Left hindlimb (tissue), 1 donor: ENCODE data around the gene ABAT.

Source experiments
- DNase-seq: peaks from one replicate; pipeline ENCODE4 v3.0.0-alpha.2; 2018

The ABAT gene

DNA sequence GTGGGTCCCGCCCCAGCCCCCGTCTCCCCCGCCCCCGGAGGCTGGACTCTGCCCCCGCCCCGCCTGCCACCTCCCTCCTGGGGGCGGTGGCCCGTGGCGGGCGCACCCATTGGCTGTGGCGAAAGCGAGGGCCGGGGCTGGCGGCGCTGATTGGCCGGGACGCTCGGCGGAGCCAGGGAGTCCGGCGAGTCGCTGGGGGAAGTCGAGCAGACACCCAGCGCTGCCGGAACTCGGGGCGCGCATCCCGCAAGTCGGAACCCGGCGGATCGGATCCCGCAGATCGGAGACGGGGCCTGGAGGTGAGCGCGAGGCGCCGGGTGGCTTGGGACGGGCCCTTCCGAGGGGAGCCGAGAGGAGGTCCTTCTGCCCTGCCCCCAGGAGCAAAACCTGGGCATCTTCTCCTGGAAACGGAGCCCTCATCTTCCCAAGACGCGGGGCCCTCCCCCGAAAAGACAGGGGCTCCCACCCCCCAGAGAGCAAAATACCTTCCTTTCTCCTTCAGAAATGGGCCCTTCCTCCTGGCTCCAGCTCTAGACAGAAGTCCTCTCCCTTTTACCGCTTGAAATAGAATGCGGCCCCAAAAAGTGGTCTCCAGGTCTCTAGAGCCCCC lies at the start of gene ABAT:
ABAT (plus strand) TSS at position 205 of the 610 bp plus-strand sequence. CDS start 61,123 bp downstream, outside the sequence.
- peak; percentile 90 for DNase-seq

DNA sequence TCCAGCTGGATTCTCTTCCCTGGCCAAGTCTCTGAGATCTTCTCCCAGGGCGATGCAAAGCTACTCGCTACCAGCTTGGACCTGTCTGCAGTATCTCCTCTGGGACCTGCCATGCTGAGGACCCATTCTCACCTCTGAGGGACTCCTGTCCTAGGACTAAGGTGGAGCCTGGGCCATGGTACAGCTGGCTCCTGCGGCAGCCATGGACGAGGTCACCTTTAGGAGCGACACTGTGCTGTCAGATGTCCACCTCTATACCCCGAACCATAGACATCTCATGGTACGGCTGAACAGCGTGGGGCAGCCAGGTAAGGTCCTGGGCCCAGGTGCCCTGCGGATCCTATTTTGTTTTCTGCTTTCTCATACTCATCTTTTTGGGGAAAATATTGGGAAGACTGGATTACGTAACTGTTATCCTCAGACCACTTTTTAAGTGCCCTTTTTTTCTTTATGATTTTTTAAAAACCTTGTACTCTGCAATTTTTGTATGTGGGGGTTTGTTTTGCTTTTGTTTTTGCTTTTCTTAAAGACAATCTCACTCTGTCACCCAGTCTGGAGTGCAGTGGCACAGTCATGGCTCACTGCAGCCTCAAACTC lies 48.8 kb upstream of the ABAT start:
- DNase-seq: no peak

DNA sequence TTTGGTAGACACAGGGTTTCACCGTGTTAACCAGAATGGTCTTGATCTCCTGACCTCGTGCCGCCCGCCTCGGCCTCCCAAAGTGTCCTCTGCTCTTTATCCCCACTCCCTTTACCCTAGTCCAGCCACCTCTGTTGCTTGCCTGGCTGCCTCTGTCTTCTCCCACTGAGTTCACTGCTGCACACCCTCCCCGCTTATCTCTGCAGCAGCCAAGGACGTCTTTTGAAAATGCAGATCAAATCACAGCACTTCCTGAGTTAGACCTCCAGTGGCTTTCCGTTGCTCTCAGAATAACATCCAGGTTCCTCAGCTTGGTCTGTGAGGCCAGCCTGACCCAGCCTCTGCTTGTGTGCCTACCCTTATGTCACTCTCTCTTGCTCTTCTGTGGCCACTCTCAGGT lies 47.5 kb upstream of the ABAT start:
- DNase-seq: no peak

DNA sequence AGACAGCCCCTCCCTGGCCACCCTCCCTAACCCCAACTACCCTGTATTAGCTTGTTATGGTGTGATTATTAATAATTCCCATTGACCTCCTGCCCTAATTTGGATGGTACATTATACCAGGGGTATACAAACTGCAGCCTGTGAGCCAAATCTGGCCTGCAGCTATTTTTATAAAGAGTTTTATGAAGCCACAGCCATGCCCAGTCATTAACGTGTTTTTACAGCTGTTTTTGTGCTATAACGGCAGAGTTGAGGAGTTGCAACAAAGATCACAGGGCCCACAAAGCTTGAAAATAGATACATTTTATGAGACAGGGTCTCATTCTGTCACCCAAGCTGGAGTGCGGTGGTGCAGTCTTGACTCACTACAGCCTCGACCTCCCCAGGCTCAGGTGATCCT lies 47.0 kb upstream of the ABAT start:
- no peak for DNase-seq

DNA sequence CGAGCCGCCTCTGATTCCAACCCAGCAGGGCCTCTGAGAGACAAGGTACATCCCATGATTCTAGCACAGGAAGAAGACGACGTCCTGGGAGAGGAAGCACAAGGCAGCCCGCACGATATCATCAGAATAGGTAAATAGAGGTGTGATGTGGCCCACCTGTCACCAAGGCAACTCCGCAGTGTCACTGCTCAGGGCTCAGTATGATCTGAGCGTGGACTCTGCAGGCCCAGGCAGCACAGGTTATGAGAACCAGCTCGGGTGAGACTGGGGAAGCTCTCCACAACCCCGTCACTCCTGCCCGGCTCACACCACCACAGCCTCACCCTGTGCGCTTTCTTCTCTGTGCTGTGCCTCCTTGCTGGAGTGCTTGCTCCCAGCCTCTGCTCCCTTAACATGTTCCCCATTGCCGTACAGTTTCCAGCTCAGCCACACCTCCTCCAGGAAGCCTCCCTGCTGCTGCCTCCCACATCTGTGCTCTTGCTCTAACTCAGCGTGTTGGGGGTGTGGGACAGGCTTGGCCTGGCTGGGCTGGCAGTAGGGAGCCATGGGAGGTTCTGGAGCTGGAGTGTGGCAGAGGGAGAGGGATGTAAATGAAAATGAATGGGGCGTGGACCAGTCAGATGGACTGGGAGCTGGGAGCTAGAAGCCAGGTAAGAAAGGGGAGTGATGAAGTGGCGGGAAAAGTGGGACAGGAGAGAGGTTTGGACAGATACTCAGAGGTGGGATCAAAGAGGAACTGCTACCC lies 45.3 kb upstream of the ABAT start:
- DNase-seq: no peak

DNA sequence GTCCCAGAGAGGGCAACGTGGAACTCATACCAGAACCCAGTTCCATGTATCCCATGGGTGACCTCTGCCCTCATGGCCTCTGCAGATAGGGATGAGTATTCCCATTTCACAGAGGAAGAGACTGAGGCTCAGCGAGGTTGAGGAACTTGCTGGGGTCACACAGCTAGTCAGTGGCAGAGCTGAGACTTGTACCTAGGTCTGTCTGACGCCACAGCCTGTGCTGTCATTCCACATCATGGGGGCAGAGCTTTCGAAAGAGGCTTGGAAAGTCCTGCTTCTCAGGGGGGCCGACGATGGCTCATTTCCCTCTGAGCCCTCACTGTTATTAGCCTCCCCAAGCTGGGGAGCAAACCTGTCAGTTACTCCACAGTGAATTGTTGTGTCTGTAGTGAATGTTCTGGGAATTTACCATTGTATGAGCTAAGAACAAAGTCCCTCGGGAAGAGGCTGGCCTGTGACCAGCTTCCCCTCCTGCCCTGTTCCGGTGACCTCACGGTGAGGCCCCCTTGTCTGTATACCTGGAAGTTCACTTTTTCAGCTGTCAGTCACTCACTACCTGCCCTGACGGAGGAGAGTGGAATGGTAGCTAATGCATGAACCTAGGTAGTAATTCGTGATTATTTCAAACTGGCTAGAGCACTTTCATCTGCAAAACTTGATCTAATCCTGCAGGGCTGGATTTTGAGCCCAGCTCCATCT lies 44.0 kb upstream of the ABAT start:
- no peak for DNase-seq

DNA sequence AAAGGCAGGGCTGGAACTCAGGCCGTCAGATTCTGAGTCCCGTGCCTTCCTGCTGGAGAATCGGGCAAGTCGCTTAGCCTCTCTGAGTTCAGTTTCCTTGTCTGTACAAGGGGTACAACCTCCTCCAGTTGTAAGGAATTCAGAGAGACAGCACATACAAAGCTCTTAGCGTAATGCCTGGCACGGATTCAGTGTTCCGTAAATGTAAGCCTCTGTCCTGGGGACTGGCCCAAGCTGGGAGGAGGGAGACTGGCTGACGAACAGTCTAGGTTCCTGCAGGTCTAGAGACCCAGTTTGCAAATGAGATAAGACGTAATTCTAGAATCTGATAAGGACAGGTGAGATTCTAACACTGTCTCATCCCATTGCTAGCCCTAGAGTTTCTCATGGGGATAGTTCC lies 43.0 kb upstream of the ABAT start:
- DNase-seq: no peak

DNA sequence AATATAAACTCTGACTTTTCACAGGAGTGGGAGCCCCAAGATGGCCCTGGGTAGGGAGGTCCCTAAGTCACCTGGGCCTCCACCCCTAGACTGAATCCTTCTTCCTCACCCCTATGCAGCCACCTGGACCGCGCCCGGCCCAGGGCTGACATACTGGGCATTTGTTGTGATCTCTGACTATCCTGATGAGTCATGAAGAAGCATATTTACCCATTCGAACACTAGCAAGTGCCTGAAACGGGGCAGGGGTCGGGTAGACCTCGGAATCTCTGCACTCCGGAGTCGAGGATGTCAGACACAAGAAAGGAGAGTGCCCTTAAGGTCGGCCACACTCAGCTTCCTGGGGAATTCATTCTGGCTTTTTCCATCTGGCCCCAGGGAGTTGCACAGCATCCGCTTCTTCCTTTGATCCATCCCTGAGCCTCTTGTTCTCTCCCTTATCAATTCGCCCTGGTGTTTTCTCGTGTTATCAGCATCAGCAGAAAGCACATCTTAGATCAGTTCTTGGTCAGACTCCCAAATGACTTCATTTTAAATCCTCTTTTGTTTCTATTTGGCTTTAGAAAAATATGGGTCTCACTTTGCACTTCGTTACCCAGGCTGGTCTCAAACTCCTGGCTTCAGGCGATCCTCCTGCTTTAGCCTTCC lies 42.5 kb upstream of the ABAT start:
- DNase-seq: no peak

DNA sequence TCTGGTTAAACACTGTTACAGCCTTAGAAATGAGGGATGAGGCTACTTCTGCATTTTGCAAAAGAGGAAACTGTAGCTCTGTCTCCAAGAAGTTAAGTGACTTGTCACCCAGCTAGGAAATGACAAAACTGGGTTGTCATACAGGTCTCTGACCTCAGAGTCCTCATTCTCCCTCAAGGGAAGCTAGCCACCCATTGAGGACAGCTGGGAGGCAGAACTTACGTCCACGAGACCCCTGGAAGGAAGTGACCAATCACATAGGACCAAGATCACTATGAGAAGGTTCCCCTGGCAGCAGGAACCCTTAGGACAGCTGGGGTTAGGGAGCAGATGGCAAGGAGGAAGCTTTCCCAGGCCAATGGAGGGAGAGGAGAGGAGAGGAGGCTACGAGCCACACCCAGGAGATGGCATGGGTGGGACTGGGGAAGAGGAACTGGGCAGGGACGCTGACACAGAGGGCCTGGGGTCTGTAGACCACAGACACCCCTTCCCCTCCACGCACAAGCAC lies 41.7 kb upstream of the ABAT start:
- no peak for DNase-seq

DNA sequence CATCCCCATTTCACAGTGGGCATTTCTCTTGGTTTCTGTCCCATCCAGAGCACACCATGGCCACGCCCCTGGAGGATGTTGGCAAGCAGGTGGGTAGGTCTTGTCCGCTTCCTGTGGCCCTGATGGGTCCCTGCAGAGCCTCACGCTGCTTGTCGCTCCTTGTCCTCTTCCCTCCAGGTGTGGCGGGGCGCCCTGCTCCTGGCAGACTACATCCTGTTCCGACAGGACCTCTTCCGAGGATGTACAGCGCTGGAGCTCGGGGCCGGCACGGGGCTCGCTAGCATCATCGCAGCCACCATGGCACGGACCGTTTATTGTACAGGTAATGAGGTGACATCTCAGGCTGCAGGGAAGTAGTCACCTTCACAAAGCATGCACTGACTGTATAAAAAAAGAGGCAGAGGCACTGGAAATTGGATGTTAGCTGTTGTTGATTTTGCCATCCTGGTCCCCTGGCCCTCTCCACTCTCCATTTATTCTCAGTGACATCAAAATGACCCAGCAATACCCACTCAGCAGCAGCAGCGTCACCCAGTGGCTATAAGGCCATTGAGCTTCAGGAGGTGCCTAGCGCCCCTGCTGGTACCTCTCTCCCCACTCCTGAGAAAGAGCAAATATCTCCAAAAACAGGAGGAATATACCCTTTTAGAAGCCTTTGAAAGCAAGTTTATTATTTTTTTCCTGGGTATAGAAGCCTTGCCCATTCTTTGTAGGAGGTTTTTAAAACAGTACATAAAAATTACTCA lies 39.3 kb upstream of the ABAT start:
- DNase-seq: no peak

DNA sequence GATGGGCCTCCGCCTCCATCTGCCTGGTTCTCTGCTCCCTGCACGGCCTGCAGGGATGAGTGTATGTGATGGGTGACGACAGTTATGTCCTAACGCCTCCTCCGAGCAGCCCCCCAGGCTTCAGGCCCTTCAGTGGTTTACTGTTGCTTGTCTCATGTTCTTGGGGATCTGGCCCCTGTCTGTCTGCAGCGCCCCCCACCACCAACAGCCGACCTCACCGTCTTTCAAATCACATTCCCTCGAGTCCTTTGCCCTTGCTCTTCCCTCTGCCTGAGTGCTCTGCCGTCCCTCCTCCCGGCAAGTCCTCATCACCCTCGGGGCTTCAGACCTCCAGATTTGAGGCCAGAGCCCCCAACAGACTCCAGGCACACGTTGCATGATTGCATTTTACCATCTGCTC lies 34.7 kb upstream of the ABAT start:
- DNase-seq: no peak

DNA sequence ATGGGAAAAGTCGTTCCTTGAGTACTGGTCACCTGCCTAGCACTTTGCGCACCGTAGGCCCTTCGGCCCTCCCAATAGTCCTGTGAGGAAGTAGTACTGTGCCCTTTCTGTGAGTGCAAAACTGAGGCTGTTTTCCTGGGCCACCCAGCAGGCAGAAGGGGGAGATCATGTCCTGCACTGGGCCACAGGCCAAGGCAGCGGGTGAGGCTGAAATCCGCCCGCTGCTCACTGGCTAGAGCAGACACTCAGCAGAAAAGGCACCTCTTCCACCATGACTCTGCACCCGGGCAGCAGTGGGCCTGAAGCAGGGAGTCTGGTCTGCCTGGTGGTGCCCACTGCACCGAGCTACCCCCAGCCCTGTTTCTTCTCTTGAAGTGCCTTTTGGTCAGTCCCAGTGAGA lies 32.7 kb upstream of the ABAT start:
- DNase-seq: no peak

DNA sequence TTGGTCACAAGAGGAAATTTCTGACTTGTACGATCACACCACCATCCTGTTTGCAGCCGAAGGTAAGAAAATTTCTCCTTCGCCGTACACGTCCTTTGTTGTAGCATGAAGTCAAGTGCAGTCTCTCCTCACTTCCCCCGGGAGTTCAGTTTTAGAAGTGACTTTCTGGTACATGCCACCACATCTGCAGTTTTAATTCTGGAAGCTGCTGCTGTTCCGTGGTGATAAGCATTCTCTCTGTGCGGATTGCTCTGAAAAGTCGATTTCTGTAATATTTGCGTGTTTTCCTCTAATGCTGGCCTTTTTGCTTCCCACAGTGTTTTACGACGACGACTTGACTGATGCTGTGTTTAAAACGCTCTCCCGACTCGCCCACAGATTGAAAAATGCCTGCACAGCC lies 32.3 kb upstream of the ABAT start:
- DNase-seq: no peak

DNA sequence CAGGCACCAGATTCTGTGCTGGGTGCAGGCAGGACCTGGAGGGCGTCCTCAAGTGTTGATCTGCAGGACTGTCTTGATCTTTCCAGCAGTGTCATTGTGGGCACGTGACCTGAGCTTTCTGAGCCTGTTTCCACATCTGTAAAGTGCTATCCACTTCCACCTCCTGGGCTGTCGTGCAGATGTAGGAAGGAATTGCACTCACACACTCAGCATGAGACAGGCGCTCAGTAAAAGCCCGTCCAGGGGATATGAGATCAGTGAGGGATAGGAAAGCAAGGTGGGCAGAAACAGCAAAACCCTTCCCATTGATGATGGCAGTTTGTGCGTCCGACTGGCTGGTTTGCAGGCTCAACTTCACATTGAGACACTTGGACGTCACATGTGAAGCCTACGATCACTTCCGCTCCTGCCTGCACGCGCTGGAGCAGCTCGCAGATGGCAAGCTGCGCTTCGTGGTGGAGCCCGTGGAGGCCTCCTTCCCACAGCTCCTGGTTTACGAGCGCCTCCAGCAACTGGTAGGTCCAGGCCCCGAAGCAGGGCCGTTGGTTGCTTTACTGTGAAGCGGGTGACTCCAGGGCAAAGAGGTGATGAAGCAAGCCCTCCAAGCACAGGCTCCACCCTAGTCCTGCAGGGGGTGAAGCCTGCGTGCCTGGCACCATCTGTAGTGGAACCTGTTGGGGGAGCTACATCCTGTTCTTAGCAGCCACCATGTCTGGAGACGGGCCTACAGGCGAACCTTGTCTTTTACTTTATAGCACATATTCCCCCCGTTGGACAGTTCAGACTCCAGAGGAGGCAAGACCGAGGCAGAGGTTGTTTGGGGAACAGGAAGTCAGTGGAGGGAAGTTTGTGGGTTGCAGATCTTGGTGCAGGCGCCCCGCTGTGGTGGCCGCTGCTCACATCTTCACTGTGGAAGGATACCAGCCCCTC lies 29.9 kb upstream of the ABAT start:
- DNase-seq: no peak

DNA sequence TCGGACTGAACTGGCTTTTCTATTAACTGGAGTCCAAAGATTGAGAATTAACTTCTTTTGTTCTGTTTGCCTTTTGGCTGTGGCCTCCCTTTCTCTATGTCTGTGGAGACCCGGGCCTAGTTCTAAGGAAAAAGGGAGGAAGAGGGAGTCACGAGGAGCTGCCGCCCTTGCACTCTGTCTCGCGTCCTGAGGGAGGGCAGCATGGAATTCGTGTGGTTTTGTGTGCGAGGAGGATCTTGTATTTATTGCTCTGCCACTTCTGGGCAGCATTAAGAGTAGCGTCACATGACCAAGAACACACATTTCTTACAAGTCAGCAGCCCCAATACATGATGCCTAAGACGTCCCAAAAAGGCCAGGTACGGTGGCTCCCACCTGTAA lies 29.3 kb upstream of the ABAT start:
- DNase-seq: no peak

DNA sequence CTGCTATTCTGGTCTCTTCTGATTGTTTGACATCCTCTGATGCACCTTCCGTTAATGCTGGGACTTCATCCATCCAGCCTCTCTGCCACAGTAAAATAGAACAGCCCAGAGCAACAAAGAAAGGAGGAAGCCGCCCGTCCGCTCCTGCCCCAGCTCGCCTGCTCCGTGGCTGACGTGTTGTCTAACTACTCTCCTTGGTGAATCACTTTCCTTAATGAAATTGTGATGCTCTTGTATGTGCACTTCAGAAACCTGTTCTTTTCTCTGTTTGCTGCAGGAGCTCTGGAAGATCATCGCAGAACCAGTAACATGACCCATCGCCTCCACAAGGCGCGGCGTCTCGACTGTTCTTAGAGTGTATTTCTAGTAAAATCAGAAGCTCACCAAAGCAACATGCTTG lies 28.6 kb upstream of the ABAT start:
- no peak for DNase-seq

DNA sequence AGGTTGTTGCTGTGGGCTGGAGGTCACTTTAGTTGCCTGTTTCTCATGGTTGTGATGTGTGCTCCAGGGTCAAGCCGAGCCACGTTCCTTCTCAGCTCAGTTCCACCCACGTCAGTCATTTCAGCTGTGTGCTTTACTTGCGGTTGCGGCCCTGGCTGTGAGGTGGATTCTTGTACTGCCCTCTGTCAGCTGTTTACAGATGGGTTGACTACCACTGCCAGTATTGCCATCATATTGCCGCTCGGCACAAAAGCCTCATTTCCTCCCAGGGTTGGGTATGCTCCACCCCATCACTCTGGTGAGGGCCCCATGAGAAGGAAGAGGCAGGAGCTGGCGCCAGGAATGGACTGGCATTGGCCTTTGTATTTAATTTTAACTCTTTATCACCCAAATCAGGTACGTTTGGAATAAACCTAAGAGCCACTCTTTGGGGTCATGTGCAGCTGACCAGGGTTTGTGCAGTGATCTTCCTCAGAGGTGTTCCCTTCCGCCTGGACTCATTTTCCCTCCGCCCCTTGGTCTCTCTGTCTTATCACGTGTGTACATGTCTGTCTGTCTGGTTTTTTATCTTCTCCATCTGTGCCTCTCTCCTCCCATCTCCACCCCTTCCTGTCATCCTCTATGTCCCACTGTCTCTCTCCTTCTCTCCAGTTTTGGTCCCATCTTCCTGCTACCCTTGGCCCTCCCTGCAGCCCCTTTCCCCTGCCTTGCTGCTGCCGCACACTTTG lies 27.9 kb upstream of the ABAT start:
- DNase-seq: no peak

DNA sequence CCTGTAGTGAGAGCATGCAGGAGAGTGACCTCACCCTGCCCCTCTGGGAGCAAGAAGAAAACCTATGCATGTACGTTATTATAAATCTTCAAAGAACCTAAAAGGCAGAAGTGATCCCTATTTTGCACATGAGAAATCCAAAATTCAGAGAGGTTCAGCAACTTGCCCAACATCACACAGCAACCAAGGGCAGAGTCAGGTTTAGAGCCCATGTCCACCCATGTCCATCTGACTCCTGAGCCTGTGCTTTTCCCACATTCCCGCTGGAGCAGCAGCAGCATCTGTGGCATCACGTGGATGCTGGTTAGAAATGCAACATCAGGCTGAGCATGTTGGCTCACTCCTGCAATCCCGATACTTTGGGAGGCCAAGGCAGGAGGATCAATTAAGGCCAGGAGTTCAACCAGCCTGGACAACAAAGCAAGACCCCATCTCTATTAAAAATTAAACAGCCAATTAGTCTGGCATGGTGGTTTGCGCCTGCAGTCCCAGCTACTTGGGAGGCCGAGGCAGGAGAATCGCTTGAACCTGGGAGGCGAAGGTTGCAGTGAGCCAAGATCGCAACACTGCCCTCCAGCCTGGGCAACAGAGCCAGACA lies 26.6 kb upstream of the ABAT start:
- DNase-seq: no peak

DNA sequence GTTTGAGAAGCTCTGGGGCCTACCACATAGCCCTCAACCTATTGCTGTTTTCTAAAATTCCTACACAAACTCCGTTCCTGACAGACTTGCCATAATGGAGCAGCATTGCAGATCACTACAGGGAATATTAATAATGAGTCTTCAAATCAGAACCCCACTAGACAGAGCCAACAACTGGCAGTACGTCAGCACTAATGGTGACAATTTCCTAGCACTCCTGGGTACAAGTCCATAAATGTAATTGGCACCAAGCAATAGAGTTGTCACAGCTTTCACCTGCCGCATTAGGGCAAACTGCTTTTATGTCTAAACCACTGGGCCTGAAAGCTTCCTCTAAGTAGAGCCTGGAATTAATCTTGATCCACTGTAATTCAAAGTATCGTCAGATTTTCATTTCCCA lies 25.5 kb upstream of the ABAT start:
- DNase-seq: no peak
